ENCODE data around the gene NAV3. TPM values are rescaled to one million over a fixed set of nuclear protein-coding genes. Genes with fewer than 3 reads are reported as not detected.
A peak's percentile ranks its signal among the peaks of the same experiment; 100 is the strongest.

The NAV3 gene
- total RNA-seq, 1 experiment from 2014 or later: 3.0 TPM

GRCh38 chr12:77923882-77924281, 93.2 kb downstream of the NAV3 start:
- Histone ChIP-seq H3K23me2 (ENCODE audit: insufficient read length, low read depth, low read length, poor library complexity, severe bottlenecking) (no peaks in the 10 kb centered on the region), H3K27ac (ENCODE audit: insufficient read length, low read depth, low read length) (no peak overlapping the region)
- peak overlapping the region in 1 of 3 experiments; percentile 12; a peak in 1 of 7 replicates for H3K27ac Mint-ChIP-seq

More at GRCh38 chr12:77923882-77924281, 93.2 kb downstream of the NAV3 start:
- H3K4me1 ChIP-seq (ENCODE audit: insufficient read depth, low read length): no peaks in the 10 kb centered on the region
- no peak overlapping the region for H4K91ac ChIP-seq (ENCODE audit: insufficient read length, low read depth, low read length)
- H2BK12ac ChIP-seq (ENCODE audit: insufficient read length, low read depth, low read length): no peak overlapping the region
- H3K4me3 Mint-ChIP-seq: no peak overlapping the region
- no peak overlapping the region for H3K4ac ChIP-seq (ENCODE audit: low read depth, low read length)
- no peak overlapping the region for H3K14ac ChIP-seq (ENCODE audit: insufficient read depth, low read length)
- H3K4me1 Mint-ChIP-seq: peaks cover 9 to 11% of the 10 kb centered on the region in 2 experiments
- H3T11ph ChIP-seq (ENCODE audit: low read length): no peak overlapping the region
- H4K8ac ChIP-seq (replicated peaks; ENCODE audit: insufficient read length, low read depth, low read length): no peak overlapping the region
- H2BK120ac ChIP-seq (ENCODE audit: low read depth, low read length, poor library complexity, severe bottlenecking): no peak overlapping the region
- H3K23ac ChIP-seq (ENCODE audit: insufficient read length, low read depth, low read length): no peak overlapping the region
- H4K20me1 ChIP-seq (ENCODE audit: control insufficient read depth, insufficient read depth, insufficient read length): no peaks in the 10 kb centered on the region
- no peak overlapping the region for H4K5ac ChIP-seq (ENCODE audit: insufficient read length, low read depth, low read length)
- H3K18ac ChIP-seq (ENCODE audit: insufficient read length, low read depth, low read length): no peak overlapping the region
- no peak overlapping the region for H2AFZ ChIP-seq (ENCODE audit: low read length)
- no peaks in the 10 kb centered on the region for H3K79me2 ChIP-seq (ENCODE audit: insufficient read depth, low read length)
- no peak for DNase-seq
- no peaks in the 10 kb centered on the region for H3K79me1 ChIP-seq (ENCODE audit: insufficient read depth, low read depth, low read length, poor library complexity, severe bottlenecking)
- no peak overlapping the region for H3K4me2 ChIP-seq (ENCODE audit: insufficient read depth, insufficient read length, low read length)
- H3K27me3 Mint-ChIP-seq (ENCODE audit: low read depth): no peaks in the 10 kb centered on the region
- no peak overlapping the region for H2BK20ac ChIP-seq (ENCODE audit: low read depth, low read length, poor library complexity, severe bottlenecking)
- H3K56ac ChIP-seq (ENCODE audit: insufficient read length, low read depth, low read length): no peak overlapping the region
- no peak overlapping the region for H3K9ac ChIP-seq (ENCODE audit: extremely low read depth, insufficient read length, low read length)
- H2BK15ac ChIP-seq (ENCODE audit: low read depth, low read length): no peak overlapping the region
- WGBS (ENCODE audit: extremely low coverage, insufficient read length, low lambda C conversion rate): no CpG with 5 or more reads among the region's 1 CpG
- no peaks in the 10 kb centered on the region for H3K9me3 ChIP-seq (ENCODE audit: control insufficient read depth, low read depth, low read length)
- no peak overlapping the region for H2BK5ac ChIP-seq (ENCODE audit: insufficient read length, low read length)
- TF ChIP-seq, protein P1, sequence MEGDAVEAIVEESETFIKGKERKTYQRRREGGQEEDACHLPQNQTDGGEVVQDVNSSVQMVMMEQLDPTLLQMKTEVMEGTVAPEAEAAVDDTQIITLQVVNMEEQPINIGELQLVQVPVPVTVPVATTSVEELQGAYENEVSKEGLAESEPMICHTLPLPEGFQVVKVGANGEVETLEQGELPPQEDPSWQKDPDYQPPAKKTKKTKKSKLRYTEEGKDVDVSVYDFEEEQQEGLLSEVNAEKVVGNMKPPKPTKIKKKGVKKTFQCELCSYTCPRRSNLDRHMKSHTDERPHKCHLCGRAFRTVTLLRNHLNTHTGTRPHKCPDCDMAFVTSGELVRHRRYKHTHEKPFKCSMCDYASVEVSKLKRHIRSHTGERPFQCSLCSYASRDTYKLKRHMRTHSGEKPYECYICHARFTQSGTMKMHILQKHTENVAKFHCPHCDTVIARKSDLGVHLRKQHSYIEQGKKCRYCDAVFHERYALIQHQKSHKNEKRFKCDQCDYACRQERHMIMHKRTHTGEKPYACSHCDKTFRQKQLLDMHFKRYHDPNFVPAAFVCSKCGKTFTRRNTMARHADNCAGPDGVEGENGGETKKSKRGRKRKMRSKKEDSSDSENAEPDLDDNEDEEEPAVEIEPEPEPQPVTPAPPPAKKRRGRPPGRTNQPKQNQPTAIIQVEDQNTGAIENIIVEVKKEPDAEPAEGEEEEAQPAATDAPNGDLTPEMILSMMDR (conservative IDR thresholded peaks at IDR 0.05): no peak
- no peak overlapping the region for H2AK5ac ChIP-seq (ENCODE audit: insufficient read length, low read length)
- H3K36me3 Mint-ChIP-seq (ENCODE audit: insufficient read depth in 1 of 3, low read depth in 3 of 3): no peaks in the 10 kb centered on the region
- no peaks in the 10 kb centered on the region for H3K9me3 Mint-ChIP-seq
- H3K27me3 ChIP-seq (ENCODE audit: insufficient read depth, low read length): no peaks in the 10 kb centered on the region
